WI38 (cell line): ENCODE measurements around the gene TM4SF4.

Experiments
- H3K4me3 ChIP-seq: 2 replicates; pipeline ENCODE4 v1.5.1; 2011; ENCODE audit warnings: low read depth, mild to moderate bottlenecking, control low read depth, low read length
- TF ChIP-seq, protein P1 (sequence below): IDR thresholded peaks from 2 replicates; pipeline ENCODE4 v1.5.1; 2012; ENCODE audit warnings: low read depth, mild to moderate bottlenecking, control low read depth, low read length

Gene TM4SF4

GRCh38 chr3:149527531-149528339 lies 53.2 kb downstream of the TM4SF4 start:
- TF ChIP-seq, protein P1, sequence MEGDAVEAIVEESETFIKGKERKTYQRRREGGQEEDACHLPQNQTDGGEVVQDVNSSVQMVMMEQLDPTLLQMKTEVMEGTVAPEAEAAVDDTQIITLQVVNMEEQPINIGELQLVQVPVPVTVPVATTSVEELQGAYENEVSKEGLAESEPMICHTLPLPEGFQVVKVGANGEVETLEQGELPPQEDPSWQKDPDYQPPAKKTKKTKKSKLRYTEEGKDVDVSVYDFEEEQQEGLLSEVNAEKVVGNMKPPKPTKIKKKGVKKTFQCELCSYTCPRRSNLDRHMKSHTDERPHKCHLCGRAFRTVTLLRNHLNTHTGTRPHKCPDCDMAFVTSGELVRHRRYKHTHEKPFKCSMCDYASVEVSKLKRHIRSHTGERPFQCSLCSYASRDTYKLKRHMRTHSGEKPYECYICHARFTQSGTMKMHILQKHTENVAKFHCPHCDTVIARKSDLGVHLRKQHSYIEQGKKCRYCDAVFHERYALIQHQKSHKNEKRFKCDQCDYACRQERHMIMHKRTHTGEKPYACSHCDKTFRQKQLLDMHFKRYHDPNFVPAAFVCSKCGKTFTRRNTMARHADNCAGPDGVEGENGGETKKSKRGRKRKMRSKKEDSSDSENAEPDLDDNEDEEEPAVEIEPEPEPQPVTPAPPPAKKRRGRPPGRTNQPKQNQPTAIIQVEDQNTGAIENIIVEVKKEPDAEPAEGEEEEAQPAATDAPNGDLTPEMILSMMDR: peak; percentile 29; the same call in 1 of the 2 replicates
- H3K4me3 ChIP-seq: no peak overlapping the region

- TF ChIP-seq, protein P1: no peak
- H3K4me3 ChIP-seq: no peak overlapping the region
These were observed 53.8 kb downstream of the TM4SF4 start for GRCh38 chr3:149528340-149528650.

DNA sequence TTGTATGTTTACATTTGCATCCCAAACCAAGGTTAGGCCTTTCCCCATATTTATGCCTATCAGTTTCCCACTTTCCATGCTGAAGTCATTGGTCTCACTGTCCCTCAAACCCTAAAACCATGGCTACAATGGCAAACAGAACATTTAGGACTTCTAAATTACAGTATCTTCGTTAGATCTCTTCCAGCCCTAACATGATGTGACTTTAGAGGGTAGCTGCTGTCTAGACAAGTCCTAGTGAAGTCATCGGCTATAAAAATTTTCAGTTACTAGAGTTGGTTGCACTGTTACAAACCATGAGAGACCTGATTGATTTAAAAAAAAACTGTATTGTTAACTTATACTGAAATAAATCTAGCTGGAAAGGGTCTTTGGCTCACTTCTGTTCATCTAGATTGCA lies 54.6 kb downstream of the TM4SF4 start:
- TF ChIP-seq, protein P1: no peak
- no peak overlapping the region for H3K4me3 ChIP-seq

GRCh38 chr3:149532489-149533180 lies 58.1 kb downstream of the TM4SF4 start:
- no peak overlapping the region for H3K4me3 ChIP-seq
- TF ChIP-seq, protein P1: no peak

- TF ChIP-seq, protein P1: no peak
- no peak overlapping the region for H3K4me3 ChIP-seq
These were observed 59.6 kb downstream of the TM4SF4 start for GRCh38 chr3:149534082-149534481.

- TF ChIP-seq, protein P1: no peak
- H3K4me3 ChIP-seq: no peak overlapping the region
These were observed 60.3 kb downstream of the TM4SF4 start for GRCh38 chr3:149534671-149535332.

- no peak overlapping the region for H3K4me3 ChIP-seq
- TF ChIP-seq, protein P1: no peak
These were observed 60.8 kb downstream of the TM4SF4 start for GRCh38 chr3:149535333-149535685.
